Pancreas (tissue), 10 donors: ENCODE results near the gene NOTUM. TPM values are rescaled to one million over a fixed set of nuclear protein-coding genes. Genes with fewer than 3 reads are reported as not detected.

Experiments
- ATAC-seq, 4 donors: fragments of 200-7000 bp; cut with Tn5 transposase; one replicate each; pipeline versions ENCODE4 v1.8.0 to v1.9.1; 2020; ENCODE audit warnings: mild to moderate bottlenecking in 4 of 4, moderate library complexity in 4 of 4
- DNase-seq, 6 donors: peaks; one replicate each; pipeline ENCODE4 v3.0.0-alpha.2; 2020
- FAIRE-seq: peaks from 2 replicates; lab custom pipeline; 2012; peaks lifted over from hg19 to GRCh38; lab: Jason Lieb, UNC
- H3K27ac ChIP-seq, 4 donors: fragments of 200-600 bp; sonication (generic); 1 replicate in 3 of 4; 2 replicates in 1 of 4; pipeline versions ENCODE4 v1.5.0 to v1.8.0; 2020
- H3K27me3 ChIP-seq, 4 donors: fragments of 200-600 bp; one replicate each; pipeline ENCODE4 v1.8.0; 2021
- H3K36me3 ChIP-seq, 3 donors: fragments of 200-600 bp; sonication (generic) in 1 of 3; one replicate each; pipeline versions ENCODE4 v1.5.0 to v1.8.0; 2020 to 2021
- H3K4me1 ChIP-seq, 3 donors: fragments of 200-600 bp; one replicate each; pipeline ENCODE4 v1.8.0; 2021
- H3K4me3 ChIP-seq, 4 donors: fragments of 200-600 bp; sonication (generic) in 2 of 4; one replicate each; pipeline versions ENCODE4 v1.5.0 to v1.8.0; 2020 to 2021
- H3K9me3 ChIP-seq, 4 donors: fragments of 200-600 bp; one replicate each; pipeline ENCODE4 v1.8.0; 2021
- WGBS, 2 donors: extraction: QIAGEN DNeasy Blood & Tissue Kit; methylation state at CpG; one replicate each; pipeline ENCODE4 v1.1.7; 2013; 5-methylcytosine and 5-hydroxymethylcytosine counted together
- intact Hi-C, 3 donors: fragments of 100-400 bp; cut with DNase I; formaldehyde crosslinking; loops; one replicate each; pipeline versions ENCODE4 v1.11.1 to v1.14.2; 2022
- polyA plus RNA-seq, 2 donors: library from polyadenylated mRNA; stranded (reverse); fragments of 200-250 nt; gene quantifications; one replicate each; pipeline ENCODE4 v1.2.3, GENCODE V29; 2013
- total RNA-seq, 6 donors: library from RNA; stranded (reverse); fragmentation: NEBNext Ultra II Directional in 4 of 6; extraction: Animal tissue kit (Norgen Biotek cat#: 25700) in 4 of 6; gene quantifications; one replicate each; pipeline versions ENCODE4 v1.2.1 to v1.2.4, GENCODE V29; 2021 to 2023
- TF ChIP-seq, protein P1 (sequence below), 4 donors: fragments of 200-600 bp; sonication (generic) in 3 of 4; IDR thresholded peaks; one replicate each; pipeline versions ENCODE4 v1.5.0 to v1.8.0; 2021; ENCODE audit warnings: antibody characterized with exemption in 4 of 4
- donor health status: healthy with polysubstance abuse.
- donor health status: DM: no; HTN: no; CAD: no; lungs with moderate emphysema.
- donor health status: DM: no; HTN: no; CAD: no.
- donor health status: control.
- donor health status: control.
- donor health status: Bipolar disorder and iron deficiency.
- donor health status: DM: yes; HTN: yes; CAD: no.
- donor health status: DM: no; HTN: no; CAD: no.
- donor health status: DM: no; HTN: no; CAD: no.
- donor health status: DM: yes; HTN: yes; CAD: no.

Gene NOTUM
- total and polyA plus RNA-seq, 8 donors = 0.14 to 0.44 (median 0.21) TPM; not detected in 1

DNA sequence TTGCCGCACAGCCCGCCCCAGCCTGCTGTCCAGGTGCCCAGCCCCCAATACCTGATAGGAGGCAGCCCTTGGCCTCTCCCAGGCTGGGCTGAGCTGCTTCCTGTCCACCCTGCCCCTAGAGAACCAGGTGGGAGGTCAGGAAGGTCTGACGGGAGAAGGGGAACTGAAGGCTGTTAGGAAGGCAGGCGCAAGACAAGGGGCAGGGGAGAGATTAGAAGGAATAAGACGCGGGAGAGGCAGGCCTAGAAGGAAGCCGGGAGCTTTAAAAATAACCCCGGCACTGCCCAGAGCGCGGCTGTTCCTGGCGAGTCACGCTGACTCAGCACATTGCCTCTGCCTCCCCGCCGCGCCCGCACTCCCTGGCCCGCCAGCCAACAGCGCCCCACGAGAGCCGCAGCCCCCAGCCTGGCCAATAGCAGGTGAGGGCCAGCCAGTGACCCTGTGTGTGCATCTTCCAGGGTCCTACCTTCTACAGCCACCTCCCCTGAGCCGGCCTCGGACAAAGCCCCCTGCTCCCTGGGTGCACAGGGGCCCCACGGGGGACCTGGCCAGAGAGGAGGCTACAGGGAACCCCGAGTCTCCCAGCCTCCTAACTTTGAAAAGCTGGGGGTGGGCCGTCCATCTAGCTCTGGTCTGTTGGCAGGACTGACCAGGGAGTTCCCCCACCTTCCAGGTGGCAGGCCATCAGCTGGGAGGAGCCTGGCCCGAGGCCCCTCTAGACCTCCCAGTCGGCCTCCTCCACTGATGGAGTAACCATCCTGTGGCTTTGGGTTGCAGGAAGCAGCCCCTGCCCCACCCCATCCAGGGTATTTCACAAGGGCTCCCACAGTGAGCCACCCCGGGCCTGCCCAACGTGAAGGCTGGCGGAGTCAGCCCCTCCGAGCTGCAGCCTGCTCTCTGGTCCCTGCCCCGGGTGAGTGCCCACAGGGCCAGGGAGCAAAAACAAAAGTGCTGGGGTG lies 37.4 kb downstream of the NOTUM start:
- ATAC-seq (peak in 3 of 4 donors; percentile 7 to 43 (median 24)), DNase-seq (peak in 4 of 6 donors; percentile 49 to 84 (median 74)), FAIRE-seq (no peak)
- peaks cover 0 to 6% (median 0%) of the 10 kb centered on the region in 3 donors for H3K36me3 ChIP-seq
- intact Hi-C loops = no loop called here
- no peaks in the 10 kb centered on the region for H3K9me3 ChIP-seq
- WGBS, 2 donors = 35 to 38% methylated on average over 26 to 32 of the region's 32 CpGs
- peaks cover 14 to 35% (median 20%) of the 10 kb centered on the region in 3 donors for H3K4me1 ChIP-seq
- H3K4me3 ChIP-seq = peak overlapping the region in 1 of 4 donors; percentile 33
- peak overlapping the region in 1 of 4 donors; percentile 41 for H3K27ac ChIP-seq
- TF ChIP-seq, protein P1, sequence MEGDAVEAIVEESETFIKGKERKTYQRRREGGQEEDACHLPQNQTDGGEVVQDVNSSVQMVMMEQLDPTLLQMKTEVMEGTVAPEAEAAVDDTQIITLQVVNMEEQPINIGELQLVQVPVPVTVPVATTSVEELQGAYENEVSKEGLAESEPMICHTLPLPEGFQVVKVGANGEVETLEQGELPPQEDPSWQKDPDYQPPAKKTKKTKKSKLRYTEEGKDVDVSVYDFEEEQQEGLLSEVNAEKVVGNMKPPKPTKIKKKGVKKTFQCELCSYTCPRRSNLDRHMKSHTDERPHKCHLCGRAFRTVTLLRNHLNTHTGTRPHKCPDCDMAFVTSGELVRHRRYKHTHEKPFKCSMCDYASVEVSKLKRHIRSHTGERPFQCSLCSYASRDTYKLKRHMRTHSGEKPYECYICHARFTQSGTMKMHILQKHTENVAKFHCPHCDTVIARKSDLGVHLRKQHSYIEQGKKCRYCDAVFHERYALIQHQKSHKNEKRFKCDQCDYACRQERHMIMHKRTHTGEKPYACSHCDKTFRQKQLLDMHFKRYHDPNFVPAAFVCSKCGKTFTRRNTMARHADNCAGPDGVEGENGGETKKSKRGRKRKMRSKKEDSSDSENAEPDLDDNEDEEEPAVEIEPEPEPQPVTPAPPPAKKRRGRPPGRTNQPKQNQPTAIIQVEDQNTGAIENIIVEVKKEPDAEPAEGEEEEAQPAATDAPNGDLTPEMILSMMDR (IDR thresholded peaks at IDR 0.05) = no peak
- no peaks in the 10 kb centered on the region for H3K27me3 ChIP-seq

DNA sequence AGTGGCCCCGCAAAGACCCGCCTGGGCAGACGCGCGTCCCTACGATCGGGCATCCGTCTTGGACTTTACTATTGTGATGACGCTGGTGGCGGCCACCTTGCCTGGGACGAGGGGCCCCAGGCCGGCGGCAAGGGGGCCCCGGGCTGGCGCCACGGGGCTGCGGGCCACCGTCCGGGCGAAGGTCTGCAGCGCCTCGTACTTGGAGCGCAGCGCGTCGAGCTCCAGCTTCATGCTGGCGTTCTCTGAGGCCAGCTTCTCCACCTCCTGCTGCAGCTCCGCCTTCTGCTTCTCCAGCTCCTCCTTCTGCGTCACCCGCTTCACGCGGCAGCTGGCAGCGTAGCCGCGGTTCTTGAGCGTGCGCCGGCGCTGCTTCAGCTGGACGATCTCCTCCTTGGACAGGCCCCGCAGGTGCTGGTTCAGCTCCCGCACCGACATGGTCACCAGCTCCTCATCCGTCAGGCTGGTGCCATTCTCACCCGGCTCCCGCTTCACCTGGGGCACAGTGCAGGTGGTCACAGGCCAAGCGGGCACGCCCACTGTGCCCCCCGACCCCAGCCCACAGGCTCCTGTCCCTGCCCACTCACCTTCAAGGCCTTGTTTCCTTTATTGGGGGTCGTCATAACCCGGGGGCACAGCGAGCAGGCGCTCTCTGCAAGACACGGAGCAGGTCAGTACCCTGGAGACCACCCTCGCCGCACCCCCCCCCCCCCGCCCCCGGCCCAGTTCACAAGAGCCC lies 38.3 kb downstream of the NOTUM start:
- peak overlapping the region in 1 of 4 donors; percentile 41 for H3K27ac ChIP-seq

DNA sequence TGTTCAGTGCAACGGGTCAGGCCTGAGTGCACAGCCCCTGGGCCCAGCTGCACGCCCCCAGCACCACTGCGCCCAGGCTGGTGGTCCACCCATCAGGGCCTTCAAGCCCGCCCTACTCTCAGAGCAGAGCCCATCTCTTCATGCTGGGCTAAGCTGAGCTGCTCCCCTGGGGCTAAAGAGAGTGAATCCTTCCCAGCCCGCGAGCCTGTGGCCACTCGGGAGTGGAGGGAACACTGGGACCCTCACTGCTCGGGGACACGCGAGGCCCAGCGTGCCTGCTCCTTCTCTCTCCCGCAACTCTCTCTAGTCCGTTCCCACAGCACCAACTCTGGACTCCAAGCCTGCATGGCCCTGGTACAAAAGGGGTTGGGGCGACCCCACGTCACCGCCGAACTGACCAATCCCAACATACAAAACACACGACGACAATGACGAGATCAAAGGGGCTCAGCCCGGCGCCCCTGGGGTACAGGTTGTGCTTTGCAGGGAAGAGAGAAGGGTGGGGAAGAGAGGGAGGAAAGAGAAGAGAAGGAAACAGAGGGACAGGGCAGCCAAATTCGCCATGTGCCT lies 38.9 kb downstream of the NOTUM start:
- ATAC-seq = no peak
- peaks cover 14 to 40% (median 22%) of the 10 kb centered on the region in 3 donors for H3K4me1 ChIP-seq
- intact Hi-C loops = no loop called here
- TF ChIP-seq, protein P1 (IDR thresholded peaks at IDR 0.05) = no peak
- FAIRE-seq = no peak
- H3K27me3 ChIP-seq = no peaks in the 10 kb centered on the region
- H3K4me3 ChIP-seq = no peak overlapping the region
- 93 to 95% methylated on average over 22 to 23 of the region's 23 CpGs for WGBS, 2 donors
- H3K27ac ChIP-seq = no peak overlapping the region
- peak in 1 of 6 donors; percentile 59 for DNase-seq
- H3K9me3 ChIP-seq = no peaks in the 10 kb centered on the region
- H3K36me3 ChIP-seq = peaks cover 0 to 6% (median 0%) of the 10 kb centered on the region in 3 donors

More for the DNA sequence above, 38.3 kb downstream of the NOTUM start:
- Histone ChIP-seq H3K4me1 (peaks cover 14 to 36% (median 20%) of the 10 kb centered on the region in 3 donors), H3K27me3 (no peaks in the 10 kb centered on the region), H3K4me3 (peak overlapping the region in 1 of 4 donors; percentile 33), H3K9me3 (no peaks in the 10 kb centered on the region), H3K36me3 (peaks cover 0 to 6% (median 0%) of the 10 kb centered on the region in 3 donors)
- no peak for FAIRE-seq
- no peak for ATAC-seq
- TF ChIP-seq, protein P1 (IDR thresholded peaks at IDR 0.05) = no peak
- peak in 1 of 6 donors; percentile 69 for DNase-seq
- intact Hi-C loops = no loop called here
- 86 to 87% methylated on average over 43 to 57 of the region's 58 CpGs for WGBS, 2 donors

DNA sequence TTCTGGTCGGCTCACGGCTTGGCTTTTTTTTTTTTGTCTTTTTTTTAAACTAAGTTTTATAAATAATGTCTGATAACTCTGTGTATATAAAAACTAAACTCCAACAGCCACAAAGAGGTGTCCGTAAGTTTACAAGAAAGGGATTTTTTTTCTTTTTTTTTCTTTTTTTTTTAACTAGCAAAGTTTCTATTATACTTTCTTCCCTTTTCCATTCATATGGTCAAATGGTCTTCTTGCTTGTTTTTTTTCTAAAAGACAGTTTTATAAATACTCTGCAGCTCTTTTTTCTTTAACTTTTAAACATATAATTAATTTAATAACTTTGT lies 39.5 kb downstream of the NOTUM start:
- 88 to 96% methylated on average over 3 of the region's 3 CpGs for WGBS, 2 donors
- TF ChIP-seq, protein P1 (IDR thresholded peaks at IDR 0.05) = no peak
- DNase-seq = no peak
- H3K4me3 ChIP-seq = no peak overlapping the region
- peaks cover 19 to 45% (median 28%) of the 10 kb centered on the region in 3 donors for H3K4me1 ChIP-seq
- no peak for ATAC-seq
- no peaks in the 10 kb centered on the region for H3K9me3 ChIP-seq
- H3K27me3 ChIP-seq = no peaks in the 10 kb centered on the region
- no peak for FAIRE-seq
- intact Hi-C loops = no loop called here
- H3K27ac ChIP-seq = no peak overlapping the region
- H3K36me3 ChIP-seq = peaks cover 0 to 6% (median 0%) of the 10 kb centered on the region in 3 donors
